ENCODE measurements around the gene KCNIP4. TPM values are rescaled to one million over a fixed set of nuclear protein-coding genes. Genes with fewer than 3 reads are reported as not detected.

KCNIP4 gene
- total and polyA plus RNA-seq, 2 of the 4 experiments (the other 2 are of a cell fraction) = not detected

GRCh38 chr4:21802406-21802805 lies 146.2 kb downstream of the KCNIP4 start:
- H3K56ac ChIP-seq (ENCODE audit: extremely low read depth, insufficient read depth, low read length) = no peak overlapping the region
- H2BK20ac ChIP-seq (ENCODE audit: low read depth, low read length) = no peak overlapping the region
- DNase-seq (no peak), ATAC-seq (ENCODE audit: low read depth) (peak; percentile 24; the same call in 1 of the 2 replicates)
- H3K36me3 ChIP-seq (ENCODE audit: control insufficient read depth, insufficient read depth, low read length) = no peaks in the 10 kb centered on the region
- H3K4me3 ChIP-seq (ENCODE audit: insufficient read depth, low read depth, low read length) = no peak overlapping the region
- H3K23ac ChIP-seq (ENCODE audit: low read depth, low read length) = no peak overlapping the region
- H3K18ac ChIP-seq (ENCODE audit: low read depth, low read length) = no peak overlapping the region
- H3K14ac ChIP-seq (replicated peaks; ENCODE audit: low read depth, low read length) = no peak overlapping the region
- intact Hi-C loops (cut with micrococcal nuclease) = no loop called here
- no peak overlapping the region for H2BK120ac ChIP-seq (ENCODE audit: low read depth, low read length)
- in situ Hi-C loops (cut with MboI; ENCODE audit: low sequenced_read_pairs) = loop anchor here (25.0 kb wide), 1 partner anchor 110 kb away; no protein-coding TSS in a partner anchor
- no peaks in the 10 kb centered on the region for H3K4me1 ChIP-seq (ENCODE audit: control insufficient read depth, insufficient read depth, low read length)
- H3K9me3 ChIP-seq (ENCODE audit: control insufficient read depth, insufficient read depth, low read length) = no peaks in the 10 kb centered on the region
- no CpG with 5 or more reads among the region's 1 CpG for WGBS, 2 experiments (ENCODE audit: extremely low coverage in 2 of 2, insufficient read length in 1 of 2)
- no peaks in the 10 kb centered on the region for H3K27me3 ChIP-seq (ENCODE audit: control insufficient read depth, insufficient read depth, low read length)
- no peaks in the 10 kb centered on the region for H3K79me1 ChIP-seq (ENCODE audit: low read depth in 1 of 2, low read length in 2 of 2)
- H3K27ac ChIP-seq (ENCODE audit: insufficient read depth, low read length) = no peak overlapping the region
- H4K5ac ChIP-seq (ENCODE audit: low read depth, low read length) = no peak overlapping the region
- no peak overlapping the region for H2AK5ac ChIP-seq (ENCODE audit: low read depth, low read length)
- no peak overlapping the region for H3K4me2 ChIP-seq (ENCODE audit: low read depth, low read length)
- H3K9ac ChIP-seq (ENCODE audit: low read depth, low read length) = no peak overlapping the region
- dilution Hi-C loops (cut with HindIII; ENCODE audit: low sequenced_read_pairs, unreplicated experiment) = no loop called here
- H3K4ac ChIP-seq (ENCODE audit: low read depth, low read length) = no peak overlapping the region
- no peaks in the 10 kb centered on the region for H4K20me1 ChIP-seq (ENCODE audit: insufficient read depth, low read length)
- TF ChIP-seq RFX5 (IDR thresholded peaks at IDR 0.05; ENCODE audit: low read depth, low read length) (no peak), USF2 (IDR thresholded peaks at IDR 0.05; ENCODE audit: low read depth, low read length) (no peak), MAZ (IDR thresholded peaks at IDR 0.05; ENCODE audit: borderline replicate concordance, low read depth, low read length) (no peak), NFE2L2 (IDR thresholded peaks at IDR 0.05; ENCODE audit: low read depth, low read length) (no peak), MAFK (IDR thresholded peaks at IDR 0.05; ENCODE audit: low read depth, low read length) (no peak), CHD1 (IDR thresholded peaks at IDR 0.05; ENCODE audit: low read depth, low read length) (no peak), BHLHE40 (IDR thresholded peaks at IDR 0.05; ENCODE audit: low read depth, low read length) (no peak), RAD21 (IDR thresholded peaks at IDR 0.05; ENCODE audit: low read length) (no peak)
- H2BK5ac ChIP-seq (ENCODE audit: low read depth, low read length, poor library complexity, severe bottlenecking) = no peak overlapping the region
- no peaks in the 10 kb centered on the region for H3K9me1 ChIP-seq (ENCODE audit: insufficient read depth, low read length)
- no peak overlapping the region for H2BK15ac ChIP-seq (ENCODE audit: low read depth, low read length)
- no peak overlapping the region for H4K8ac ChIP-seq (ENCODE audit: low read depth in 2 of 2, low read length in 2 of 2)
- no peak overlapping the region for H4K91ac ChIP-seq (ENCODE audit: insufficient read depth, low read depth, low read length)
- no peak overlapping the region for H2AK9ac ChIP-seq (replicated peaks; ENCODE audit: low read depth, low read length, poor library complexity)
- ChIA-PET CTCF (no interaction called here), POLR2A (ENCODE audit: unreplicated experiment) (interaction anchor here (0.5 kb wide), 1 partner anchor 525 kb away, joined by 10 read pairs; no protein-coding TSS in a partner anchor)
- H2AFZ ChIP-seq (replicated peaks; ENCODE audit: low read length, poor library complexity) = no peak overlapping the region
- BruUV-seq (replicated peaks) = no TSS peak
